Measurements from ENCODE around the gene OXSR1. TPM values are rescaled to one million over a fixed set of nuclear protein-coding genes. Genes with fewer than 3 reads are reported as not detected.
A peak's percentile ranks its signal among the peaks of the same experiment; 100 is the strongest.

OXSR1 gene
- total and polyA plus RNA-seq, 8 donors, result 7.0 to 49.9 (median 19.8) TPM

GRCh38 chr3:38126121-38126892 lies 39.0 kb upstream of the OXSR1 start:
- no peaks in the 10 kb centered on the region for H3K9me3 ChIP-seq
- H3K4me1 ChIP-seq, result peaks cover 0 to 31% (median 6%) of the 10 kb centered on the region in 4 donors
- no peak overlapping the region for H3K4me3 ChIP-seq
- peak in 1 of 2 donors; percentile 15 for DNase-seq
- no peak overlapping the region for H3K27ac ChIP-seq
- H3K27me3 ChIP-seq, result no peaks in the 10 kb centered on the region
- no peak for TF ChIP-seq EP300 (IDR thresholded peaks at IDR 0.05)
- TF ChIP-seq CTCF (IDR thresholded peaks at IDR 0.05), result no peak
- no peak for TF ChIP-seq POLR2A (IDR thresholded peaks at IDR 0.05)
- TF ChIP-seq POLR2AphosphoS5 (IDR thresholded peaks at IDR 0.05), result no peak
- peaks cover 96 to 100% (median 100%) of the 10 kb centered on the region in 4 donors for H3K36me3 ChIP-seq
- WGBS, 5 donors, result 91 to 100% (median 93%) methylated on average over 4 to 6 of the region's 6 CpGs
- intact Hi-C loops (cut with DNase I; ENCODE audit: low total_unique reads), result loop anchor here (10.0 kb wide), 1 partner anchor 348 kb away; no protein-coding TSS in a partner anchor

- Histone ChIP-seq H3K27ac (no peak overlapping the region), H3K36me3 (peaks cover 88 to 100% (median 100%) of the 10 kb centered on the region in 4 donors), H3K4me3 (no peak overlapping the region), H3K9me3 (no peaks in the 10 kb centered on the region), H3K4me1 (peaks cover 5 to 45% (median 18%) of the 10 kb centered on the region in 4 donors), H3K27me3 (no peaks in the 10 kb centered on the region)
- DNase-seq, result peak in 1 of 2 donors; percentile 15
- WGBS, 5 donors, result 77 to 94% (median 85%) methylated on average over 4 of the region's 4 CpGs
- no peak for TF ChIP-seq POLR2A (IDR thresholded peaks at IDR 0.05)
- TF ChIP-seq EP300 (IDR thresholded peaks at IDR 0.05), result no peak
- no peak for TF ChIP-seq POLR2AphosphoS5 (IDR thresholded peaks at IDR 0.05)
- TF ChIP-seq CTCF (IDR thresholded peaks at IDR 0.05), result no peak
- intact Hi-C loops (cut with DNase I; ENCODE audit: low total_unique reads), result loop anchor here (10.0 kb wide), 1 partner anchor 347 kb away; no protein-coding TSS in a partner anchor
Observed at GRCh38 chr3:38127611-38128302, 37.6 kb upstream of the OXSR1 start.

GRCh38 chr3:38128303-38128655 lies 37.1 kb upstream of the OXSR1 start:
- WGBS, 5 donors, result 92 to 100% (median 94%) methylated on average over 1 of the region's 1 CpG
- intact Hi-C loops (cut with DNase I; ENCODE audit: low total_unique reads), result loop anchor here (10.0 kb wide), 1 partner anchor 347 kb away; no protein-coding TSS in a partner anchor

More at GRCh38 chr3:38128303-38128655, 37.1 kb upstream of the OXSR1 start:
- Histone ChIP-seq H3K9me3 (no peaks in the 10 kb centered on the region), H3K27me3 (no peaks in the 10 kb centered on the region), H3K4me1 (peaks cover 10 to 50% (median 23%) of the 10 kb centered on the region in 4 donors), H3K4me3 (no peak overlapping the region), H3K36me3 (peaks cover 83 to 100% (median 100%) of the 10 kb centered on the region in 4 donors), H3K27ac (peak overlapping the region in 1 of 5 donors; percentile 3)
- TF ChIP-seq POLR2A (IDR thresholded peaks at IDR 0.05) (no peak), EP300 (IDR thresholded peaks at IDR 0.05) (no peak), POLR2AphosphoS5 (IDR thresholded peaks at IDR 0.05) (no peak), CTCF (IDR thresholded peaks at IDR 0.05) (no peak)
- DNase-seq, result peak in 1 of 2 donors; percentile 13

Data from stomach (tissue), 9 donors.